MM.1S (cell line): ENCODE results near the gene PRR20G.

Experiments used
- CTCF ChIP-seq: fragments of 300-600 bp; sonication (generic); IDR thresholded peaks from 2 replicates; pipeline ENCODE4 v1.5.1; 2016; ENCODE audit warnings: antibody characterized with exemption, low read length, mixed read lengths
- EZH2 ChIP-seq: fragments of 300-600 bp; sonication (generic); optimal IDR thresholded peaks from 2 replicates; pipeline ENCODE3; 2017; ENCODE audit warnings: low read depth, mild to moderate bottlenecking, antibody characterized with exemption, low read length, mixed read lengths

- TF ChIP-seq EZH2, result no peak
- no peak for TF ChIP-seq CTCF
These were observed 25.0 kb upstream of the PRR20G start for GRCh38 chr3:127312818-127313217.
